GM23338 (cell line): ENCODE measurements around the gene CRYBG1. TPM values are rescaled to one million over a fixed set of nuclear protein-coding genes. Genes with fewer than 3 reads are reported as not detected.

Experiments used
- ATAC-seq: fragments of 200-7000 bp; cut with Tn5 transposase; 3 replicates; pipeline ENCODE4 v1.9.1; 2020
- DNase-seq: peaks from one replicate; pipeline ENCODE4 v3.0.0-alpha.2; 2015; ENCODE audit warnings: low spot score
- H2AFZ ChIP-seq: fragments of 200-600 bp; sonication (generic); 2 replicates; pipeline ENCODE4 v1.8.0; 2016; ENCODE audit warnings: antibody characterized with exemption, mild to moderate bottlenecking, moderate library complexity
- H3F3A ChIP-seq: fragments of 200-600 bp; sonication (generic); replicated peaks from 2 replicates; pipeline ENCODE4 v1.8.0; 2017; ENCODE audit warnings: antibody characterized with exemption, mixed run types, low read depth
- H3K27ac ChIP-seq: fragments of 200-600 bp; sonication (generic); 2 replicates; pipeline ENCODE4 v1.6.1; 2016; ENCODE audit warnings: low read depth
- H3K27me3 ChIP-seq: fragments of 200-600 bp; sonication (generic); 2 replicates; pipeline ENCODE4 v1.8.0; 2016; ENCODE audit warnings: mild to moderate bottlenecking, mixed run types, moderate library complexity; ENCODE audit not compliant: insufficient read depth
- H3K36me3 ChIP-seq: fragments of 200-600 bp; sonication (generic); 2 replicates; pipeline ENCODE4 v1.8.0; 2016; ENCODE audit warnings: mild to moderate bottlenecking; ENCODE audit not compliant: insufficient read depth
- H3K4me1 ChIP-seq: fragments of 200-600 bp; sonication (generic); 2 replicates; pipeline ENCODE4 v1.8.0; 2016; ENCODE audit warnings: mild to moderate bottlenecking, moderate library complexity; ENCODE audit not compliant: insufficient read depth
- H3K4me2 ChIP-seq: fragments of 200-600 bp; sonication (generic); 2 replicates; pipeline ENCODE4 v1.7.1; 2017; ENCODE audit warnings: mixed run types
- H3K4me3 ChIP-seq: fragments of 200-600 bp; sonication (generic); 2 replicates; pipeline ENCODE4 v1.6.1; 2016; ENCODE audit warnings: mixed run types
- H3K79me2 ChIP-seq: fragments of 200-600 bp; sonication (generic); replicated peaks from 2 replicates; pipeline ENCODE4 v1.8.0; 2017; ENCODE audit warnings: mild to moderate bottlenecking; ENCODE audit not compliant: insufficient read depth
- H3K9me2 ChIP-seq: fragments of 200-600 bp; sonication (generic); 2 replicates; pipeline ENCODE4 v1.8.0; 2017; ENCODE audit not compliant: insufficient read depth
- H4K20me1 ChIP-seq: fragments of 200-600 bp; sonication (generic); replicated peaks from 2 replicates; pipeline ENCODE4 v1.8.0; 2017; ENCODE audit warnings: mild to moderate bottlenecking; ENCODE audit not compliant: insufficient read depth
- H3K27ac Mint-ChIP-seq: 2 replicates; pipeline ENCODE4 v1.8.0; 2020; ENCODE audit warnings: inconsistent platforms, mild to moderate bottlenecking, moderate library complexity, mixed read lengths
- H3K27me3 Mint-ChIP-seq: 3 replicates; pipeline ENCODE4 v1.8.0; 2022; ENCODE audit warnings: low read depth, mild to moderate bottlenecking, moderate library complexity, mixed read lengths, inconsistent platforms; ENCODE audit not compliant: insufficient read depth, poor library complexity
- H3K36me3 Mint-ChIP-seq: 3 replicates; pipeline ENCODE4 v1.8.0; 2021; ENCODE audit warnings: low read depth, mild to moderate bottlenecking, inconsistent platforms, moderate library complexity, mixed read lengths
- H3K4me1 Mint-ChIP-seq: 3 replicates; pipeline ENCODE4 v1.8.0; 2020; ENCODE audit warnings: mild to moderate bottlenecking, inconsistent platforms, mixed read lengths
- H3K4me3 Mint-ChIP-seq: 3 replicates; pipeline ENCODE4 v1.8.0; 2021; ENCODE audit warnings: moderate library complexity, mild to moderate bottlenecking, inconsistent platforms, mixed read lengths
- H3K9me3 Mint-ChIP-seq: 3 replicates; pipeline ENCODE4 v1.8.0; 2020; ENCODE audit warnings: moderate library complexity, mild to moderate bottlenecking, inconsistent platforms, mixed read lengths
- CREB1 ChIP-seq: fragments of 250-450 bp; sonication (Bioruptor Pico); IDR thresholded peaks from 2 replicates; pipeline ENCODE4 v1.5.0; 2020; ENCODE audit warnings: low read depth, mild to moderate bottlenecking, moderate library complexity
- CTCF ChIP-seq, 2 experiments: fragments of 200-600 bp in 1 of 2; sonication (generic) in 1 of 2; conservative IDR thresholded peaks; 2 replicates each; pipeline versions ENCODE4 v1.5.1 to v1.6.1; 2016 to 2017; ENCODE audit warnings: antibody characterized with exemption in 2 of 2, low read depth in 2 of 2, mild to moderate bottlenecking in 2 of 2, moderate library complexity in 1 of 2
- ETS1 ChIP-seq: IDR thresholded peaks from 2 replicates; pipeline ENCODE4 v1.6.1; 2016; ENCODE audit warnings: antibody characterized with exemption
- EZH2 ChIP-seq: fragments of 200-600 bp; sonication (generic); IDR thresholded peaks from one replicate; pipeline ENCODE4 v1.8.0; 2017; ENCODE audit warnings: antibody characterized with exemption, mild to moderate bottlenecking, low read depth; ENCODE audit not compliant: unreplicated experiment
- EZH2phosphoT487 ChIP-seq: fragments of 200-600 bp; sonication (generic); IDR thresholded peaks from one replicate; pipeline ENCODE4 v1.8.1; 2018; ENCODE audit warnings: antibody characterized with exemption; ENCODE audit not compliant: unreplicated experiment
- NANOG ChIP-seq: IDR thresholded peaks from 2 replicates; pipeline ENCODE4 v1.6.1; 2016; ENCODE audit warnings: antibody characterized with exemption, borderline replicate concordance
- POLR2AphosphoS5 ChIP-seq: IDR thresholded peaks from 2 replicates; pipeline ENCODE4 v1.6.1; 2016; ENCODE audit warnings: antibody characterized with exemption, low read depth
- REST ChIP-seq: IDR thresholded peaks from one replicate; pipeline ENCODE4 v1.6.1; 2018; ENCODE audit warnings: antibody characterized with exemption; ENCODE audit not compliant: unreplicated experiment
- STAT1 ChIP-seq: IDR thresholded peaks from one replicate; pipeline ENCODE4 v1.6.1; 2016; ENCODE audit warnings: antibody characterized with exemption; ENCODE audit not compliant: unreplicated experiment
- polyA plus RNA-seq: library from polyadenylated mRNA; unstranded; fragments of >200 nt; fragmentation: Nextera tagmentation; extraction: Ambion mirVana; gene quantifications from 2 replicates; pipeline ENCODE4 v1.2.1, GENCODE V29; 2016
- total RNA-seq: library from RNA; depleted of rRNA; stranded (reverse); fragments of >200 nt; shearing (Covaris generic); gene quantifications from 2 replicates; pipeline ENCODE4 v1.2.3, GENCODE V29; 2014

Gene CRYBG1
- total and polyA plus RNA-seq, 2 experiments from 2014 or later, result 3.7 to 17.2 TPM

GRCh38 chr6:106553440-106553839 is 192.9 kb downstream of the CRYBG1 start (continued):
- TF ChIP-seq REST, result no peak
- TF ChIP-seq ETS1, result no peak
- TF ChIP-seq POLR2AphosphoS5, result no peak
- no peak for TF ChIP-seq CTCF (conservative IDR thresholded peaks at IDR 0.05; ENCODE audit: low read depth in 2 of 2)
- TF ChIP-seq EZH2phosphoT487, result no peak
- no peak for TF ChIP-seq STAT1
- TF ChIP-seq EZH2, result no peak
- TF ChIP-seq CREB1, result no peak

GRCh38 chr6:106555767-106556166 is 195.2 kb downstream of the CRYBG1 start:
- Histone ChIP-seq H3K4me3 (no peak overlapping the region), H3K4me1 (no peaks in the 10 kb centered on the region), H3K27me3 (no peaks in the 10 kb centered on the region), H3K9me2 (no peaks in the 10 kb centered on the region), H3K36me3 (no peaks in the 10 kb centered on the region), H3K79me2 (no peaks in the 10 kb centered on the region), H2AFZ (no peak overlapping the region), H4K20me1 (no peaks in the 10 kb centered on the region), H3F3A (no peaks in the 10 kb centered on the region), H3K4me2 (no peak overlapping the region), H3K27ac (no peak overlapping the region)
- H3K4me3 Mint-ChIP-seq, result no peak overlapping the region
- H3K27ac Mint-ChIP-seq, result no peak overlapping the region
- no peaks in the 10 kb centered on the region for H3K9me3 Mint-ChIP-seq
- DNase-seq (no peak), ATAC-seq (no peak)
- H3K36me3 Mint-ChIP-seq, result peaks cover 11% of the 10 kb centered on the region
- H3K4me1 Mint-ChIP-seq, result peaks cover 6% of the 10 kb centered on the region; the same call in 2 of the 3 replicates
- H3K27me3 Mint-ChIP-seq, result no peaks in the 10 kb centered on the region
- TF ChIP-seq EZH2phosphoT487 (no peak), REST (no peak), ETS1 (no peak), NANOG (no peak), POLR2AphosphoS5 (no peak), CTCF (conservative IDR thresholded peaks at IDR 0.05; ENCODE audit: low read depth in 2 of 2) (no peak), CREB1 (no peak)
